Spinal cord (tissue), 10 donors: ENCODE measurements around the gene RAB27A. TPM values are rescaled to one million over a fixed set of nuclear protein-coding genes. Genes with fewer than 3 reads are reported as not detected.
"Not testable (repeated sequence)": the region's sequence is repeated elsewhere in the genome, so short reads cannot be mapped to it uniquely, and the experiment has no call there.

Experiments used
- DNase-seq, 6 donors: peaks; one replicate each; pipeline versions ENCODE4 v3.0.0 to v3.0.0-alpha.2; 2013 to 2015; ENCODE audit warnings: low spot score in 6 of 6, low read depth in 4 of 6
- H3K27ac ChIP-seq: one replicate; pipeline ENCODE4 v1.5.1; 2013; ENCODE audit warnings: low read depth, low read length, control low read depth
- H3K27me3 ChIP-seq: one replicate; pipeline ENCODE4 v1.6.1; 2013; ENCODE audit warnings: low read length; ENCODE audit not compliant: control insufficient read depth, insufficient read depth
- H3K36me3 ChIP-seq: one replicate; pipeline ENCODE4 v1.6.1; 2013; ENCODE audit warnings: low read length; ENCODE audit not compliant: control insufficient read depth, insufficient read depth
- H3K4me1 ChIP-seq: one replicate; pipeline ENCODE4 v1.6.1; 2013; ENCODE audit warnings: low read length; ENCODE audit not compliant: control insufficient read depth, insufficient read depth
- H3K4me3 ChIP-seq: one replicate; pipeline ENCODE4 v1.5.1; 2013; ENCODE audit warnings: low read depth, low read length, control low read depth
- H3K9me3 ChIP-seq: one replicate; pipeline ENCODE4 v1.6.1; 2013; ENCODE audit warnings: low read length; ENCODE audit not compliant: control insufficient read depth, insufficient read depth
- WGBS: methylation state at CpG from one replicate; pipeline ENCODE4 v1.1.5; 2013; ENCODE audit warnings: missing lambda C conversion rate; ENCODE audit not compliant: insufficient coverage; 5-methylcytosine and 5-hydroxymethylcytosine counted together
- polyA plus RNA-seq, 2 donors: library from polyadenylated mRNA; unstranded; fragments of 120-200 nt; gene quantifications; one replicate each; pipeline ENCODE4 v1.2.1, GENCODE V29; 2013; ENCODE audit not compliant: insufficient read length in 2 of 2
- total RNA-seq, 2 donors: library from RNA; depleted of rRNA in 1 of 2; stranded (reverse); fragments of 120-200 nt in 1 of 2; fragments of >200 nt in 1 of 2; gene quantifications; one replicate each; pipeline versions ENCODE4 v1.2.3 to v1.2.4, GENCODE V29; 2013 to 2014
- donor health status: healthy.

Gene RAB27A
- total and polyA plus RNA-seq, 4 donors, result 4.3 to 8.4 (median 7.1) TPM

GRCh38 chr15:55283379-55284147 is 6.0 kb downstream of the RAB27A start:
- no peak for DNase-seq
- H3K4me1 ChIP-seq, result no peaks in the 10 kb centered on the region
- WGBS, result 77% methylated on average over 3 of the region's 6 CpGs
- H3K4me3 ChIP-seq, result no peak overlapping the region
- no peaks in the 10 kb centered on the region for H3K9me3 ChIP-seq
- H3K36me3 ChIP-seq, result no peaks in the 10 kb centered on the region
- H3K27ac ChIP-seq, result no peak overlapping the region
- H3K27me3 ChIP-seq, result no peaks in the 10 kb centered on the region

DNA sequence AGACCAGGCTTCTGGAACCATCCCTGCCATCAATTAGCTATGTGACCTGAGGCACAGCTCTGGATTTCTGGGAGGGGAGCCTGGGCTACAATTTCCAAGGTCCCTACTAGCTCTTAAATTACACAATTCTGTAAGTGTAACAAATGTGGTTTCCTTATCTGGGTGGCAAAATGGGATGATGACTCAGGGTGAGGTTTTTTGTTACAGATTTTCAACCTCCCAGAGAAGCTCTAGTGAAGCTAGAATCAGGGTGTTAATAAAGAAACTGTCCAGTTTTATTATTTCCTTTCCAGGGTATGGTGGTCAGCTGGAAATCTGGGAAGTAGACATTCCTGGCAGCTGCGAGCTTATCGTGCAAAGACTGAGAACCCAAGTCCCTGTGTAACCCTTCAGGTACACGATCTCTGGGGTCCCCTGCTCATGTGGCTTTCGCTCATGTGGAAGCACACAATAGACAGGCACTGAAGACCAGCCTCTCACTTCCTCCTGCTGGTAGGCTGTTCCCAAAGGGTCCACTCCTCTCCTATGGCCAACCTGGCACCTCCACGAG is 7.3 kb downstream of the RAB27A start:
- Histone ChIP-seq H3K36me3 (no peaks in the 10 kb centered on the region), H3K9me3 (no peaks in the 10 kb centered on the region), H3K27me3 (no peaks in the 10 kb centered on the region), H3K4me3 (no peak overlapping the region), H3K4me1 (no peaks in the 10 kb centered on the region), H3K27ac (no peak overlapping the region)
- WGBS, result 89% methylated on average over 5 of the region's 5 CpGs
- no peak for DNase-seq

DNA sequence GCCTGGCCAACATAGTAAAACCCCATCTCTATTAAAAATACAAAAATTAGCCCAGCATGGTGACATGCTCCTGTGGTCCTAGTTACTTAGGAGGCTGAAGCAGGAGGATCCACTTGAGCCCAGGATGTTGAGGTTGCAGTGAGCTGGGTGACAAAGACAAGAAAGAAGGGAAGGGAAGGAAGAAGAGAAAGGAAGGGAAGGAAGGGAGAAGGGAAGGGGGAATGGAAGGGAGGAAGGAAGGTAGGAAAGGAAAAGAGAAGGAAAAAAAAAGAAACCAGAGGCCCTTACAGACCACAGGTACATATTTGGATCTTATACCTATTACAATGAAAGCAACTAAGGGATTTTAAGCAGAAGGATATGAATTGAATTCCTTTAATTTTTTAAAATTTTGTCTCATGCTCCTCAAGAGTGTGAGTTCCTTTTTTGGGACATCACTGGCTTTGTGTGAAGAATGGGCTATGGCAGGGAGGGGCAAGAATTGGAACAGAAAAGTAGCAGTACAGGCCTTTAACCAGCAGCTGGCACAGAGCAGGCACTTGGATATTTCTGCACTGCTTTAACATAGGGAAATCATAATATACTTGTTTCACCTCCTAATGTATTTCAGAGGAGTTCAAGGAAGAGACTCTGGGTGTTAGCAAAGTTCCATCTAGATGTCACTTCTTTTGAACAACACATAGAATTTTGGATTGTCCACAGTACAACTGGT is 7.9 kb downstream of the RAB27A start:
- no peaks in the 10 kb centered on the region for H3K36me3 ChIP-seq
- no peak for DNase-seq
- no peaks in the 10 kb centered on the region for H3K27me3 ChIP-seq
- no peaks in the 10 kb centered on the region for H3K4me1 ChIP-seq
- H3K27ac ChIP-seq, result no peak overlapping the region
- H3K9me3 ChIP-seq, result no peaks in the 10 kb centered on the region
- H3K4me3 ChIP-seq, result no peak overlapping the region

DNA sequence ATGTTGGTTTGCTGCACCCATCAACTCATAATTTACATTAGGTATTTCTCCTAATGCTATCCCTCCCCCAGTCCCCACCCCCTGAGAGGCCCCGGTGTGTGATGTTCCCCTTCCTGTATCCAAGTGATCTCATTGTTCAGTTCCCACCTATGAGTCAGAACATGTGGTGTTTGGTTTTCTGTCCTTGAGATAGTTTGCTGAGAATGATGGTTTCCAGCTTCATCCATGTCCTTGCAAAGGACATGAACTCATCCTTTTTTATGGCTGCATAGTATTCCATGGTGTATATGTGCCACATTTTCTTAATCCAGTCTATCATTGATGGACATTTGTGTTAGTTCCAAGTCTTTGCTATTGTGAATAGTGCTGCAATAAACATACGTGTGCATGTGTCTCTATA is 9.0 kb downstream of the RAB27A start:
- H3K36me3 ChIP-seq, H3K27me3 ChIP-seq, DNase-seq, H3K4me1 ChIP-seq, H3K4me3 ChIP-seq, H3K27ac ChIP-seq, H3K9me3 ChIP-seq: not testable (repeated sequence)
- no CpG with 5 or more reads among the region's 2 CpGs for WGBS

- DNase-seq, result no peak
- no peaks in the 10 kb centered on the region for H3K9me3 ChIP-seq
- H3K36me3 ChIP-seq, result no peaks in the 10 kb centered on the region
- H3K27me3 ChIP-seq, result no peaks in the 10 kb centered on the region
- no peak overlapping the region for H3K27ac ChIP-seq
- no peak overlapping the region for H3K4me3 ChIP-seq
- WGBS, result no CpG with 5 or more reads among the region's 4 CpGs
- no peaks in the 10 kb centered on the region for H3K4me1 ChIP-seq
Measured at GRCh38 chr15:55279746-55280351, 9.8 kb downstream of the RAB27A start.

DNA sequence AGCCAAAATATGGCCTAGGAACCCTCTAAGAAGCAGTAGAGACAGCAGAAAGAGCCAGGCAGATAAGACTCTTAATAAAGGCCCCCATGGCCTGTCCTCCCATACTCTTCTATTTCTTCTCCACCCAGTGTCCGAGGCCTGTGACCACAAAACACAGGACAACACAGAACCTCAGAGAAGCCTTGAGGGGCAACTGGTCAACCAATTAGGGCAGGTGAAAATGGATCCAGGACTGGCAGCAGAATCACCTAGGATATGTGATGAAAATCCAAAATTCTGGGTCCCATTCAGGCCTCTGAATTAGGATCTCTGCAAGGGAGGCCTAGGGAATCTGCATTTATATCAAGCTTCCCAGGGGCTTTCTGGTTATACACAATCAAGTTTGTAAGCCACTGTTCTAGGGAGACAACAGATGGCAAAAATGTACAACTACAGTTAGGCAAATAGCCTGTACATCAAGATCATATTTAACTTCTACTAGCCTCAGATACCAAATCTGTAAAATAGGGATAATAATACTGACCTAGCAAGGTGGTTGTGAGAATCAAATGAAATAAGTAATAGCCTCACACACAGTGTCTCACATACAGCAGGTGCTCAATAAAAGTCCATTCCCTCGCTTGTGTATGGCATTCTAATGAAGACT is 10.4 kb downstream of the RAB27A start:
- WGBS, result 100% methylated on average over 1 of the region's 2 CpGs
- DNase-seq, result no peak
- Histone ChIP-seq H3K9me3 (no peaks in the 10 kb centered on the region), H3K27ac (no peak overlapping the region), H3K27me3 (no peaks in the 10 kb centered on the region), H3K36me3 (no peaks in the 10 kb centered on the region), H3K4me1 (no peaks in the 10 kb centered on the region), H3K4me3 (no peak overlapping the region)

- 40% methylated on average over 1 of the region's 2 CpGs for WGBS
- no peaks in the 10 kb centered on the region for H3K36me3 ChIP-seq
Measured at GRCh38 chr15:55277715-55278114, 11.9 kb downstream of the RAB27A start.

DNA sequence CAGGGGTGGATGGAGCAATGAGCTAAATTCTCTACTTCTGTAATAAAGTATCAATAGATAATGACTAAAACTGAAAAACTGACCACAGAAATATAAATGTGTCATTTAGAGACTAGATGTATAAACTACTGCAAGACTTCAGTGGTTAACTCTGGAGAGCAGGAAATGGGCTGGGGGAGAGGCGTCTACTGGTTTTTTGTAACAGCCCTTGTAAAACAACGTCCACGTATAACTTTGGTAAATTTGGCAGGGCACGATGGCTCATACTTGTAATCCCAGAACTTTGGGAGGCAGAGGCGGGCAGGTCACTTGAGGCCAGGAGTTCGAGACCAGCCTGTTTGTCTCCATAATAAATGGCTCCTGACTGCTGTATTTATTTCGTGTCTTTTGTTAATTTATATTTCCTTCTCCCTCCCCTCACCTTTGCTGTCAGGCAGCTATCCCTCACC is 12.5 kb downstream of the RAB27A start:
- Histone ChIP-seq H3K27me3 (no peaks in the 10 kb centered on the region), H3K9me3 (no peaks in the 10 kb centered on the region), H3K4me3 (no peak overlapping the region), H3K36me3 (no peaks in the 10 kb centered on the region), H3K27ac (no peak overlapping the region), H3K4me1 (no peaks in the 10 kb centered on the region)
- no peak for DNase-seq
- 79% methylated on average over 6 of the region's 7 CpGs for WGBS

More at GRCh38 chr15:55277715-55278114, 11.9 kb downstream of the RAB27A start:
- DNase-seq, result no peak
- Histone ChIP-seq H3K27ac (no peak overlapping the region), H3K4me3 (no peak overlapping the region), H3K9me3 (no peaks in the 10 kb centered on the region), H3K27me3 (no peaks in the 10 kb centered on the region), H3K4me1 (no peaks in the 10 kb centered on the region)

- no CpG with 5 or more reads among the region's 5 CpGs for WGBS
Measured at GRCh38 chr15:55276324-55276723, 13.3 kb downstream of the RAB27A start.

More at GRCh38 chr15:55276324-55276723, 13.3 kb downstream of the RAB27A start:
- H3K9me3 ChIP-seq, result no peaks in the 10 kb centered on the region
- no peak overlapping the region for H3K27ac ChIP-seq
- H3K36me3 ChIP-seq, result no peaks in the 10 kb centered on the region
- no peaks in the 10 kb centered on the region for H3K27me3 ChIP-seq
- no peak for DNase-seq
- H3K4me3 ChIP-seq, result no peak overlapping the region
- no peaks in the 10 kb centered on the region for H3K4me1 ChIP-seq
